OCI-LY3 (cell line): ENCODE measurements around the gene PTPRN2.

ENCODE experiments used
- EZH2phosphoT487 ChIP-seq: fragments of 200-600 bp; shearing (Covaris generic); IDR thresholded peaks from 2 replicates; pipeline ENCODE4 v1.6.1; 2018; ENCODE audit warnings: antibody characterized with exemption, mixed run types, low read depth
- TF ChIP-seq, protein P1 (sequence below): fragments of 200-600, 300-600 bp; sonication (generic); IDR thresholded peaks from 2 replicates; pipeline ENCODE4 v1.5.1; 2014; ENCODE audit warnings: antibody characterized with exemption, low read length, low read depth

DNA sequence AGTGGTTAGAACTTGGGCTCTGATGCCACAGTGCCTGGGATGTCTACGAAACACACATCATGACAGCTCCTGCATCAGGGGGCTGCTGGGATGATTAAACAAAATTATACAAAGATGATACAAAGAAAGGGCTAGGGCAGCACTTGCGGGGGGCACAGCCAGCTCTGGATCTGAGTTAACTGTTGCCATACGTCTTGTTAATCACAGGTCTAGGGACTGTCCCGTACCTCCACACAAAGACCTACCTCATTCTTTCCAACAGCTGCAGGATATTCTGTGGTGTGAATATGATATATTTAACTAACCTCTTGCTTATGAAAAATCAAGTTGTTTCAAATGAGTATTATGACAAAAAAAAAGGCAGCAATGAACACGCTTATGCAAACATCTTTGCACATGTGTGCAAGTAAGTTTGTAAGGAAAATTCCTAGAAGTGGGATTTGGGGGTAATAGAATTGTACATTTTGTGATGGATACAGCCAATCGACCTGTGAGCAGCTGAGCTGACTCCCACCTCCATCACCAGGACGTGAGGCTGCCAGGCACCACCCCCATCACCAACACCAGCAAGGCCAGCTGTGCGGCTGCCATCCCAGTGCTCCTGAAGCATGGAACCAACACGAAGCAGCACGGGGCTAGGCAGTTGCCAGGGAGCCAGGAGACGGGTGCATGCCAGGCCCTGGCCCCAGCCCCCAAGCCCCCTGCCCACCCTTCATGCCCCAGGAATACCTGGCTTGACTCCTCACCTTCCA is 23.5 kb downstream of the PTPRN2 start:
- TF ChIP-seq, protein P1, sequence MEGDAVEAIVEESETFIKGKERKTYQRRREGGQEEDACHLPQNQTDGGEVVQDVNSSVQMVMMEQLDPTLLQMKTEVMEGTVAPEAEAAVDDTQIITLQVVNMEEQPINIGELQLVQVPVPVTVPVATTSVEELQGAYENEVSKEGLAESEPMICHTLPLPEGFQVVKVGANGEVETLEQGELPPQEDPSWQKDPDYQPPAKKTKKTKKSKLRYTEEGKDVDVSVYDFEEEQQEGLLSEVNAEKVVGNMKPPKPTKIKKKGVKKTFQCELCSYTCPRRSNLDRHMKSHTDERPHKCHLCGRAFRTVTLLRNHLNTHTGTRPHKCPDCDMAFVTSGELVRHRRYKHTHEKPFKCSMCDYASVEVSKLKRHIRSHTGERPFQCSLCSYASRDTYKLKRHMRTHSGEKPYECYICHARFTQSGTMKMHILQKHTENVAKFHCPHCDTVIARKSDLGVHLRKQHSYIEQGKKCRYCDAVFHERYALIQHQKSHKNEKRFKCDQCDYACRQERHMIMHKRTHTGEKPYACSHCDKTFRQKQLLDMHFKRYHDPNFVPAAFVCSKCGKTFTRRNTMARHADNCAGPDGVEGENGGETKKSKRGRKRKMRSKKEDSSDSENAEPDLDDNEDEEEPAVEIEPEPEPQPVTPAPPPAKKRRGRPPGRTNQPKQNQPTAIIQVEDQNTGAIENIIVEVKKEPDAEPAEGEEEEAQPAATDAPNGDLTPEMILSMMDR, result no peak
- no peak for TF ChIP-seq EZH2phosphoT487
